NCI-H526 treated with DMSO at 0.1 percent for 48 hours (cell line): ENCODE measurements around the gene ZDHHC11B.
"Not testable (repeated sequence)": the region's sequence is repeated elsewhere in the genome, so short reads cannot be mapped to it uniquely, and the experiment has no call there.

ENCODE experiments used
- DNase-seq: peaks from one replicate; lab custom pipeline; 2025; lab: John Stamatoyannopoulos, UW

Gene ZDHHC11B

GRCh38 chr5:784428-785177 is at the start of gene ZDHHC11B:
TSS of gene ZDHHC11B (minus strand) at chr5:784729. CDS start at chr5:766919, 17,810 bp downstream.
- peak; percentile 50 for DNase-seq

- DNase-seq = not testable (repeated sequence)
Measured at GRCh38 chr5:834013-834412, 49.5 kb upstream of the ZDHHC11B start.

GRCh38 chr5:828194-828593 is 43.7 kb upstream of the ZDHHC11B start:
- DNase-seq = not testable (repeated sequence)

GRCh38 chr5:825544-825943 is 41.0 kb upstream of the ZDHHC11B start:
- not testable (repeated sequence) for DNase-seq

GRCh38 chr5:821504-821903 is 37.0 kb upstream of the ZDHHC11B start:
- DNase-seq = no peak

GRCh38 chr5:820245-820644 is 35.7 kb upstream of the ZDHHC11B start:
- DNase-seq = no peak

GRCh38 chr5:819078-819477 is 34.5 kb upstream of the ZDHHC11B start:
- no peak for DNase-seq

- no peak for DNase-seq
Measured at GRCh38 chr5:816176-816575, 31.6 kb upstream of the ZDHHC11B start.

GRCh38 chr5:815449-815848 is 30.9 kb upstream of the ZDHHC11B start:
- DNase-seq = no peak

- DNase-seq = not testable (repeated sequence)
Measured at GRCh38 chr5:813575-813974, 29.0 kb upstream of the ZDHHC11B start.

- not testable (repeated sequence) for DNase-seq
Measured at GRCh38 chr5:811384-811783, 26.9 kb upstream of the ZDHHC11B start.

GRCh38 chr5:807719-808514 is 23.4 kb upstream of the ZDHHC11B start:
- not testable (repeated sequence) for DNase-seq

GRCh38 chr5:801472-801871 is 16.9 kb upstream of the ZDHHC11B start:
- no peak for DNase-seq

- DNase-seq = not testable (repeated sequence)
Measured at GRCh38 chr5:801055-801454, 16.5 kb upstream of the ZDHHC11B start.

GRCh38 chr5:798505-799138 is 14.1 kb upstream of the ZDHHC11B start:
- DNase-seq = peak; percentile 85

GRCh38 chr5:797986-798385 is 13.5 kb upstream of the ZDHHC11B start:
- not testable (repeated sequence) for DNase-seq

- not testable (repeated sequence) for DNase-seq
Measured at GRCh38 chr5:795873-796272, 11.3 kb upstream of the ZDHHC11B start.

- DNase-seq = not testable (repeated sequence)
Measured at GRCh38 chr5:794948-795347, 10.4 kb upstream of the ZDHHC11B start.

GRCh38 chr5:788703-789102 is 4.2 kb upstream of the ZDHHC11B start:
- DNase-seq = not testable (repeated sequence)

- not testable (repeated sequence) for DNase-seq
Measured at GRCh38 chr5:787857-788233, 3.3 kb upstream of the ZDHHC11B start.

GRCh38 chr5:787224-787856 is 2.8 kb upstream of the ZDHHC11B start:
- DNase-seq = not testable (repeated sequence)

- not testable (repeated sequence) for DNase-seq
Measured at GRCh38 chr5:785181-785705, 714 bp upstream of the ZDHHC11B start.
